8988T (cell line): ENCODE data around the gene FOXF1.

ENCODE experiments used
- DNase-seq: peaks from one replicate; pipeline ENCODE4 v3.0.0; 2011

Gene FOXF1

DNA sequence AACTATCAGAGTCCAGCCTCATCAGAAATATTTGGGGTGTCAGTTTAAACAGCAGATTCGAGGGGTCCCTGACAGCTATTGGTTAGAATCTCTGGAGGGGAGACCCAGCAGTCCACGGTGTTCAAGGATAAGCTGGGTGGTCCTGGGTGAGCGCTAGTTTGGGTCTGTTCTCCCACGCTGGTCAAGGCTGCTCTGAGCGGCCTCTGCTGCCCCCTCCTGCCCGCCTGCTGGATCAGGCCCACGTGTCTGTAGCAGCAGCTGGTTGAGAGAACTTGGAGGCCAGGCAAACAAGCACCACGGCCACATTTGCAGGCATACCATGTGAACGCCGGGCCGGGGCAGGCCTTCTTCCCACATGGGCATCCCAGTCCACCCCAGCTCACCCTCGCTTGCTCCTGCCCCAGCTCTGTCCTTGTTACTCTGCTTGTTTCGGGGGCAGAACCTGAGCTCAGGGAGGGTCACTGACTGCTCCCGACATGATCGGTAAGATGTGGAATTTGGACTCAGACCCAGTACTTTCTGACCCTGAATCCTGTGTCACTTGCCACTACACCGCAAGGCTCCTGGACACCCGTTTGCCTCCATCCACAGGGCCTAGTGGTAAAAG, 7.4 kb downstream of the FOXF1 start:
- DNase-seq, result peak; percentile 96

DNA sequence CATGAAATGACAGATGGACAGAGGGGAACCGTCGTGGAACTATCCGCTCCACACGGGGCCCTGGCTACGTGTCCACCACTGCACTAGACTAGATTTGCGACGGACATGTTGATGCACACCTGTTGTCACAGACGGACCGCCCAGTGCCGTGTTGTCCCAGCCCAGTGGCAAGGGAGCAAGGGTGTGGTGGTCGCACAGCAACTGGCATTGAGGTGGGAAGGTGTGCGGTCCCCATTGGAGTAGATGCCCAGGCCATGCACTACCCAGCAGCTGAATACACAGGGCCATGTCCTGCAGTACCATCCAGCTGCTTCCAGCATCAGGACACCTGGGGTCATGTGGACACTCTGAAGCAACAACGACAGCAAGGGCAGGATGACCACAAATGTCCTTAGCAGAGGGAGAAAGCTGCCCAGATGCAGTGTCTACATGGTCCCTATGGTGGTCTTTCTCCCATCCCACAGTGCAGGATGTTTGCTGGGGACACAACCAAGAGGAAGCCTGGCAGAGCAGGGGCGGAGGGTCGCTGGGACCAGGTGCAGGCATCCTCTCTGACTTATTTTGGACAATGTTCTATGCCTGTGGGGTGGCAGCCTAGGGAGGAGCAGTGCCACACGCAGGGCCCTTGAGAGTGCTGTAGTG, 8.8 kb downstream of the FOXF1 start:
- DNase-seq, result no peak

- no peak for DNase-seq
Observed at GRCh38 chr16:86519649-86520316, 9.5 kb downstream of the FOXF1 start.

GRCh38 chr16:86520317-86521210, 10.2 kb downstream of the FOXF1 start:
- DNase-seq, result no peak

DNA sequence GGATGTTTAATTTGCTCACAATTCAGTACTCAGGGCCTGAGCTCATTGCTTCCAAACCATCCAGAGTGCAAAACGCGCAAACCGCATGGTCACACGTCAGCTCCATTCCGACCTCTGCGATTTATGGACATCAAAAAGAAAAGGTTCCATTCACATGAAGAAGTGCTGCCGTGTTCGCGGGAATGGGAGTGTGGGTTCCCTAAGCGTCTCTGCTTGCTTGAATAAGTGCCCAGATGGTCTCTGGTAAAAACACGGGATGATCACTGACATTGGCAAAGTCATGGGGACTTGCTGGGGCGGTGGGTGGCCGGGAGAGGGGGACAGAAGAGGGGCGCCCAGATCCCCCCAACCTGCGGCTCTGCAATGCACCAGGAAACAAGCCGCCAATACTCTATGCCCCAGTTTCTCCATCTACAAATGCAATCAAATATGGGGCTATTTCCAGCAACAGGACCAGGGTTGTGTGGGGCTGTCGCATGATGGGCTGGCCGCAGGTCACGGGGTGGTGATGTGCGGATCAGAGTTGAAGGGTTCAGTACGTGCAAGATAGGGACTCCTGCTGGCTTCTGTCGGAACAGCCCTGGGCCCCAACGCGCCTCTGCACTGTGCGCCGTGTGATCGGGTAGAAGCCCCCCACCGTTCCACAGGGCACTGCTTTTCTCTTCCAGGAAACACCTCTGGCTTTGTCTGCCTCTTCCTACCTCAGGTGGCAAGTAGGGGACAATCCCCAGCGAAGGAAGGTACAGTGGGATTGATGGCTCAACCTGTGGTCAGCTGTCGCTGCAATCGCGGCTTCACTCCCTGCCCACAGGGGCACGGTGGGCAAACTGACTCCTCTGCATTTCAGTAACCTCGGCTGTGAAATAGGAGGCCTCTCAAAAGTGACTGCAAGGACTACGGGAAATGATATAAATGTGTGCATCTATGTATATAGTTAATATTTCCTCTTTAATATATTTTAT, 11.2 kb downstream of the FOXF1 start:
- no peak for DNase-seq

DNA sequence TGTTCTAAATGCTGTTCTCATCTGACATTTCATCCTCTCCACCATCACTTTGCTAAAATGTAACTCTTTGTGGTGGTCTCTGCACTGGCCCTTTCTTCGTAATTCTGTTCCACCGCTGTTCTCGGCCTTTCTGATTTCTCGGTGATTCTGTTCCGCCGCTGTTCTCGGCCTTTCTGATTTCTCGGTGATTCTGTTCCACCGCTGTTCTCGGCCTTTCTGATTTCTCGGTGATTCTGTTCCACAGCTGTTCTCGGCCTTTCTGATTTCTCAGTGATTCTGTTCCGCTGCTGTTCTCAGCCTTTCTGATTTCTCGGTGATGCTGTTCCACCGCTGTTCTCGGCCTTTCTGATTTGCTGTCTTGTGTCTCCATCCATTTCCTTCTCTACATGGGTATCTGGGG, 12.3 kb downstream of the FOXF1 start:
- DNase-seq, result no peak

GRCh38 chr16:86523166-86523740, 12.9 kb downstream of the FOXF1 start:
- no peak for DNase-seq

GRCh38 chr16:86524029-86524428, 13.7 kb downstream of the FOXF1 start:
- no peak for DNase-seq

DNA sequence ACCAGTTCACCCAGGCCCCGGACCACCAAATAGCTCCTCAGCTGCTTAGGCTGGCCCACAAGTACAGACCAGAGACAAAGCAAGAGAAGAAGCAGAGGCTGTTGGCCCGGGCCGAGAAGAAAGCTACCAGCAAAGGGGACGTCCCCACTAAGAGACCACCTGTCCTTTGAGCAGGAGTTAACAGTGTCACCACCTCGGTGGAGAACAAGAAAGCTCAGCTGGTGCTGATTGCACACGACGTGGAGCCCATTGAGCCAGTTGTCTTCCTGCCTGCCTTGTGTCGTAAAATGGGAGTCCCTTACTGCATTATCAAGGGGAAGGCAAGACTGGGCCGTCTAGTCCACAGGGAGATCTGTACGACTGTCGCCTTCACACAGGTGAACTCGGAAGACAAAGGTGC, 15.4 kb downstream of the FOXF1 start:
- DNase-seq, result no peak

GRCh38 chr16:86527366-86527765, 17.0 kb downstream of the FOXF1 start:
- DNase-seq, result no peak

- DNase-seq, result no peak
Observed at GRCh38 chr16:86528061-86528929, 18.0 kb downstream of the FOXF1 start.

DNA sequence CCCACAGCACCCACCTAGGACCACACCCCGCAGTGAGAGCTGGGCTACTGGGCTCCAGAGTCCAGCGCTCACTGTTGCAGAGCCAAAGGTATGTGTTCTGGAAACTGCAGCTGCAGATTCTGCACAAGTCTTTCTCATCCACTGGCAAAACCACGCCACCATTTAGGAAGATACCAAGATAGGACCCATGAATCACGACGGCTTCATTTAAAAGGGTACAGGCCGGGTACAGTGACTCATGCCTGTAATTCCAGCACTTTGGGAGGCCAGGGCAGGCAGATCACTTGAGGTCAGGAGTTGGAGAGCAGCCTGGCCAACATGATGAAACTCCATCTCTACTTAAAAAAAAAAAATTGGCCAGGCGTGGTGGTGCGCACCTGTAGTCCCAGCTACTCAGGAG, 18.8 kb downstream of the FOXF1 start:
- no peak for DNase-seq

DNA sequence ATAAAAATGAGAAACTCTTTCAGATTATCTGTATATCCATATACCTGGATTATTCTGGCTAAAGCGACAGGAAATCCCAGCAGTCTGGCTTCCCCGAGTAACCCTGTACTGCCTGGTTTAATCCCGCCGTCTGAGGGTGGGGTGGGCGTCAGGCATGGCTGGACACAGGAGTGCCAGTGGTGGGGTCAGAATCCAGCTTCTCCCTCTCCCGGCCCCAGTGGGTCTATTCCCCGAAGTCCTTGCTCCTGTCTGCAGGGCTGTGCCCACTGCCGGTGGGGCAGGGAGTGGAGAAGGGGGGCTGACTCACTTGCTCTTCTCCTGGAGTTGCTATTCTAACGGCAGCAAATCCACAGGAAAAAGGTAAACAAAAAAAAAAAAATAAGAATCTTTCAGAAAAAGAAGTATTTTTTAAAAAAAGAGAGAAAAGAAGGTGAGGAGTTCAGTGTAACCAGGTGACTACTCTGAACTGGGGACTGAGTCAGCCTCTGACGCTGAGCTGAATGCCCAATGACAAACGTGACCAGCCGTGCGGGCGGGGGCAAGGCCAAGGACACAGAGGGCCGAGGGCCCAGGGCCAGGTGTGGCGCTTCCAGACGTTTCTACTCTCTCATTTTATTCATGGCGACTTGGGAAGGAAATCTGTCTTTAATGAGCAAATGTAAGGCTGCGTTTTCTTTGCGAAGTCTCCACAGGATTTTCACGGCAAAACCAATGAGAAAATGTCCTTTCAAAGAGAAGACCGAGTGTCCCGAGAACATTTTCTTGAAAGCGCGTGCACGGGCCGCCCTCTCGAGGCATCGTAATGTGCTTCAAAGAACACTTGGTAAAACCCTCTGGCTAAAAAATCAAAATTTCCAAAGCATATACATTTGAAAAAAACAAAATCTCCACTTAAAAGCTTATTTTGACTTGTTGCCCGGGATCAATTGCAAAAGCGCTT, 20.2 kb downstream of the FOXF1 start:
- no peak for DNase-seq

DNA sequence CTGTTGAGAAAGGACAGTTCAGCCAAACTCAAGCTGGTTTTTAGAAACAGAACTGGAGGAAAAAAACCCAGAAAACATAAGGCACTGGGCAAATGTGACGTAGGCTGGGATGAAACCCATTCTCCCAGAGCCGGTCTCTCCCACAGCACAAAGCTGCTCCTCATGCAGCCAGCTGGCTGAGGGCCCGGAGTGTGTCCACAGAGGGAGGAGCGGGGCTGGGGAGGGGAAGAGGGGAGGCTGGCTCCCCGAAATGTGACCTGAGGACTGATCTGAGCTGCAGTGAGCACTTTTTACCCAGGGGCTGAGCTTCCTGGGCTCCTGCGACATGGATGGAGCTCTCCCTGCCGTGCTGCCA, 20.8 kb downstream of the FOXF1 start:
- no peak for DNase-seq

DNA sequence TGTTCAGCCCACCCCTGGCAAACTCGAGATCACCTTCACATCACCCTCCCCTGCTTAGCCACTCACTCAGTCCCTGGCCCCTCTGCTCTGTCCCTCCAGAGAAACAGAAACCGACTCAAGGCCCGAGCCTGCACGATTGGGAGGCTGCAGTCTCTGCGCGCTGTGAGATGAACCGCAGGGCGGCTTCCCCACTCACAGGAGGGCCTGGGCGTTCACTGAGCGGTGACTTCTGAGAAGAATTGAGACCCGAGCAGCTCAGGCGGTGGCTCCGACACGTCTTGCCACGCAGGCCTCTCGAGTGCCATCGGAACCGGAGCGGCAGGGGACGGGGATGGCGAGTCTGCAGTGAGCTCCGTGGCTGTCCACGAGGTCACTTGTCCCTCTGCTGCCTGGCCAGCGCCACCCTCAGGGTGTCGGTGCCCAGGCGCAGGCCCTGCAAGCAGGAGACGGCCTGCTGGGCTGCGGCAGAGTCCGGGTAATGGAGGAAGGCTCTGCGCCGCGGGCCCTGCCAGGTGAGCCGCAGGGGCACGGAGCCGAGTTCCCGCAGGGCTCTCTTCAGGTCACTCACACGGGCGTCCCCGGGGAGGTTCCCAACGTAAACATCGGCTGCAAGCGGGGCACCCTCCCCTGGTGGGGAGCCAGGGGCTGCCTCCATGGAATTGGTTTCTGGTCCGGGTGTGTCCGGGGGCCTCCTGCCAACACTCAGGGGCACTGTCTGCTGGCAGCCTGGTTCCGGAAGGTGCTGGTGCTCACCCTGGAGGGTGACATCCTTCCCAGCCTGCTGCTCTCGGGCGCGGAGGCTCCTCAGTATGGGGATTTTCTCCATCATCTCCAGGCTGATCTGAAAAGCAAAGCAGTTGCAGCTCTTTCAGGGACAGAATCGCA, 21.6 kb downstream of the FOXF1 start:
- no peak for DNase-seq

GRCh38 chr16:86532526-86532815, 22.1 kb downstream of the FOXF1 start:
- DNase-seq, result no peak

GRCh38 chr16:86533076-86533475, 22.7 kb downstream of the FOXF1 start:
- no peak for DNase-seq

- DNase-seq, result no peak
Observed at GRCh38 chr16:86533767-86534351, 23.5 kb downstream of the FOXF1 start.
